SU-DHL-6 (cell line): ENCODE data around the gene SLC24A5.

Experiments used
- H2AFZ ChIP-seq: fragments of 200-600 bp; sonication (generic); 2 replicates; pipeline ENCODE4 v1.6.1; 2014; ENCODE audit warnings: low read depth, mild to moderate bottlenecking, moderate library complexity, mixed read lengths, antibody characterized with exemption, low read length; ENCODE audit not compliant: severe bottlenecking
- H3F3A ChIP-seq: fragments of 200-600 bp; shearing (Covaris generic); 2 replicates; pipeline ENCODE4 v1.6.0; 2016; ENCODE audit warnings: antibody characterized with exemption, mild to moderate bottlenecking; ENCODE audit not compliant: insufficient read depth
- H3K27ac ChIP-seq: fragments of 200-600 bp; sonication (generic); 2 replicates; pipeline ENCODE4 v1.5.1; 2016; ENCODE audit warnings: low read depth, mild to moderate bottlenecking, low read length, moderate library complexity, mixed read lengths
- H3K27me3 ChIP-seq: fragments of 200-600 bp; sonication (generic), shearing (Covaris generic); 2 replicates; pipeline ENCODE4 v1.6.0; 2014; ENCODE audit warnings: mild to moderate bottlenecking, low read length
- H3K36me3 ChIP-seq: fragments of 200-600 bp; sonication (generic); 2 replicates; pipeline ENCODE4 v1.6.1; 2014; ENCODE audit warnings: mild to moderate bottlenecking, low read length, mixed read lengths
- H3K4me2 ChIP-seq: fragments of 300-600, 200-600 bp; shearing (Covaris generic), sonication (generic); 2 replicates; pipeline ENCODE4 v1.6.0; 2014; ENCODE audit warnings: low read length, low read depth, mild to moderate bottlenecking; ENCODE audit not compliant: poor library complexity, severe bottlenecking
- H3K4me3 ChIP-seq: fragments of 200-600 bp; sonication (generic); 2 replicates; pipeline ENCODE4 v1.5.1; 2014; ENCODE audit warnings: antibody characterized with exemption, low read length, mild to moderate bottlenecking, mixed read lengths; ENCODE audit not compliant: insufficient read depth, poor library complexity, severe bottlenecking
- H3K79me2 ChIP-seq: fragments of 200-600 bp; sonication (generic); 2 replicates; pipeline ENCODE4 v1.6.1; 2014; ENCODE audit warnings: mild to moderate bottlenecking, low read length, moderate library complexity; ENCODE audit not compliant: insufficient read depth
- H3K9ac ChIP-seq: fragments of 200-600 bp; sonication (generic); 2 replicates; pipeline ENCODE4 v1.7.0; 2014; ENCODE audit warnings: mild to moderate bottlenecking, low read length
- H3K9me2 ChIP-seq: fragments of 200-600 bp; sonication (generic); replicated peaks from 2 replicates; pipeline ENCODE4 v1.6.1; 2014; ENCODE audit warnings: low read length; ENCODE audit not compliant: insufficient read depth
- H3K9me3 ChIP-seq: fragments of 200-600 bp; sonication (generic); 2 replicates; pipeline ENCODE4 v1.6.1; 2014; ENCODE audit warnings: low read length, mixed read lengths; ENCODE audit not compliant: insufficient read depth
- H4K20me1 ChIP-seq: fragments of 200-600 bp; sonication (generic); 2 replicates; pipeline ENCODE4 v1.6.1; 2014; ENCODE audit warnings: low read depth, mild to moderate bottlenecking, antibody characterized with exemption, low read length, moderate library complexity, mixed read lengths
- EZH2phosphoT487 ChIP-seq: fragments of 200-600 bp; sonication (generic), shearing (Covaris generic); conservative IDR thresholded peaks from 2 replicates; pipeline ENCODE4 v1.6.1; 2018; ENCODE audit warnings: mild to moderate bottlenecking, antibody characterized with exemption, low read length, moderate library complexity, mixed read lengths
- TF ChIP-seq, protein P1 (sequence below): fragments of 200-600 bp; sonication (generic); IDR thresholded peaks from one replicate; pipeline ENCODE4 v1.5.1; 2017; ENCODE audit warnings: antibody characterized with exemption, mild to moderate bottlenecking, low read length, moderate library complexity; ENCODE audit not compliant: insufficient read depth, poor library complexity, severe bottlenecking

Gene SLC24A5

GRCh38 chr15:48147358-48147757, 26.6 kb downstream of the SLC24A5 start:
- H3K4me3 ChIP-seq, result no peak overlapping the region
- H3K4me2 ChIP-seq, result no peak overlapping the region
- TF ChIP-seq EZH2phosphoT487, result no peak
- TF ChIP-seq, protein P1, sequence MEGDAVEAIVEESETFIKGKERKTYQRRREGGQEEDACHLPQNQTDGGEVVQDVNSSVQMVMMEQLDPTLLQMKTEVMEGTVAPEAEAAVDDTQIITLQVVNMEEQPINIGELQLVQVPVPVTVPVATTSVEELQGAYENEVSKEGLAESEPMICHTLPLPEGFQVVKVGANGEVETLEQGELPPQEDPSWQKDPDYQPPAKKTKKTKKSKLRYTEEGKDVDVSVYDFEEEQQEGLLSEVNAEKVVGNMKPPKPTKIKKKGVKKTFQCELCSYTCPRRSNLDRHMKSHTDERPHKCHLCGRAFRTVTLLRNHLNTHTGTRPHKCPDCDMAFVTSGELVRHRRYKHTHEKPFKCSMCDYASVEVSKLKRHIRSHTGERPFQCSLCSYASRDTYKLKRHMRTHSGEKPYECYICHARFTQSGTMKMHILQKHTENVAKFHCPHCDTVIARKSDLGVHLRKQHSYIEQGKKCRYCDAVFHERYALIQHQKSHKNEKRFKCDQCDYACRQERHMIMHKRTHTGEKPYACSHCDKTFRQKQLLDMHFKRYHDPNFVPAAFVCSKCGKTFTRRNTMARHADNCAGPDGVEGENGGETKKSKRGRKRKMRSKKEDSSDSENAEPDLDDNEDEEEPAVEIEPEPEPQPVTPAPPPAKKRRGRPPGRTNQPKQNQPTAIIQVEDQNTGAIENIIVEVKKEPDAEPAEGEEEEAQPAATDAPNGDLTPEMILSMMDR, result no peak
- no peaks in the 10 kb centered on the region for H3K27me3 ChIP-seq
- H3K9me3 ChIP-seq, result no peaks in the 10 kb centered on the region
- H2AFZ ChIP-seq, result no peak overlapping the region
- H4K20me1 ChIP-seq, result no peaks in the 10 kb centered on the region
- H3K9ac ChIP-seq, result no peak overlapping the region
- H3K79me2 ChIP-seq, result no peaks in the 10 kb centered on the region
- H3K27ac ChIP-seq, result no peak overlapping the region
- H3K36me3 ChIP-seq, result no peaks in the 10 kb centered on the region
- H3F3A ChIP-seq, result no peaks in the 10 kb centered on the region
- no peaks in the 10 kb centered on the region for H3K9me2 ChIP-seq

- Histone ChIP-seq H3K9ac (no peak overlapping the region), H3K9me3 (no peaks in the 10 kb centered on the region), H3K79me2 (no peaks in the 10 kb centered on the region), H4K20me1 (no peaks in the 10 kb centered on the region), H3K9me2 (no peaks in the 10 kb centered on the region), H3K36me3 (no peaks in the 10 kb centered on the region), H2AFZ (no peak overlapping the region), H3K27me3 (no peaks in the 10 kb centered on the region), H3K4me2 (no peak overlapping the region), H3K27ac (no peak overlapping the region), H3K4me3 (no peak overlapping the region), H3F3A (no peaks in the 10 kb centered on the region)
- TF ChIP-seq EZH2phosphoT487, result no peak
- TF ChIP-seq, protein P1, result no peak
These were observed 29.1 kb downstream of the SLC24A5 start for GRCh38 chr15:48149858-48150257.

GRCh38 chr15:48153526-48153925, 32.7 kb downstream of the SLC24A5 start:
- Histone ChIP-seq H4K20me1 (no peaks in the 10 kb centered on the region), H3K36me3 (no peaks in the 10 kb centered on the region), H3K9ac (no peak overlapping the region), H3K4me2 (no peak overlapping the region), H3K79me2 (no peaks in the 10 kb centered on the region), H2AFZ (no peak overlapping the region), H3K9me3 (no peaks in the 10 kb centered on the region), H3K9me2 (no peaks in the 10 kb centered on the region), H3K4me3 (no peak overlapping the region), H3F3A (no peaks in the 10 kb centered on the region), H3K27me3 (no peaks in the 10 kb centered on the region), H3K27ac (no peak overlapping the region)
- TF ChIP-seq EZH2phosphoT487, result no peak
- TF ChIP-seq, protein P1, result no peak

GRCh38 chr15:48168616-48169015, 47.8 kb downstream of the SLC24A5 start:
- H2AFZ ChIP-seq, result no peak overlapping the region
- no peak overlapping the region for H3K4me3 ChIP-seq
- TF ChIP-seq, protein P1, result no peak
- TF ChIP-seq EZH2phosphoT487, result no peak
- H3K27me3 ChIP-seq, result no peaks in the 10 kb centered on the region
- no peaks in the 10 kb centered on the region for H3F3A ChIP-seq
- H3K36me3 ChIP-seq, result no peaks in the 10 kb centered on the region
- no peaks in the 10 kb centered on the region for H3K9me2 ChIP-seq
- no peak overlapping the region for H3K4me2 ChIP-seq
- H3K9ac ChIP-seq, result no peak overlapping the region
- no peaks in the 10 kb centered on the region for H3K9me3 ChIP-seq
- no peaks in the 10 kb centered on the region for H4K20me1 ChIP-seq
- no peak overlapping the region for H3K27ac ChIP-seq
- no peaks in the 10 kb centered on the region for H3K79me2 ChIP-seq
